ENCODE measurements around the gene VPS13A.
"Not testable (repeated sequence)": the region's sequence is repeated elsewhere in the genome, so short reads cannot be mapped to it uniquely, and the experiment has no call there.

VPS13A gene

DNA sequence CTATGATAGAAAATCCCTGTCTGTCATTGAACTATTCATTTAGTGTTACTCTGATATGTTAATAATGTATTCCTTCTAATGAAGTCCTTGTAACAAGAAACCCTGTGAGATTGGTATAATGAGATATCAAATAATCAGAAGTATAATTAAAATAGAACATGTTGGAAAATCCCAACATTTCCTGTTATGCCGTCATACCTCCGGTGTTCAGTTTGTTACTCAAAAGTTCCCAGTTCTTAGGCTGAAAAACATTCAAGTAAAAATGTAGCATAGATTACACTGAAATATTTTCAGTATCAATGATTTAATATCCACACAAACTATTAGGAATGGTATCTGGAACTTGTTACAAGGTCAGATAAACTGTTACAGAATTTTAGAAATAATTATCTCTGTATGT, 243.3 kb downstream of the VPS13A start:
- H3K27ac Mint-ChIP-seq: no peak overlapping the region
- H3K4me1 Mint-ChIP-seq: no peaks in the 10 kb centered on the region
- no peak overlapping the region for H3K4me3 Mint-ChIP-seq
- ATAC-seq: no peak
- no peak for DNase-seq
- peaks cover 0 to 5% of the 10 kb centered on the region in 2 donors for H3K9me3 Mint-ChIP-seq
- no peaks in the 10 kb centered on the region for H3K27me3 Mint-ChIP-seq

DNA sequence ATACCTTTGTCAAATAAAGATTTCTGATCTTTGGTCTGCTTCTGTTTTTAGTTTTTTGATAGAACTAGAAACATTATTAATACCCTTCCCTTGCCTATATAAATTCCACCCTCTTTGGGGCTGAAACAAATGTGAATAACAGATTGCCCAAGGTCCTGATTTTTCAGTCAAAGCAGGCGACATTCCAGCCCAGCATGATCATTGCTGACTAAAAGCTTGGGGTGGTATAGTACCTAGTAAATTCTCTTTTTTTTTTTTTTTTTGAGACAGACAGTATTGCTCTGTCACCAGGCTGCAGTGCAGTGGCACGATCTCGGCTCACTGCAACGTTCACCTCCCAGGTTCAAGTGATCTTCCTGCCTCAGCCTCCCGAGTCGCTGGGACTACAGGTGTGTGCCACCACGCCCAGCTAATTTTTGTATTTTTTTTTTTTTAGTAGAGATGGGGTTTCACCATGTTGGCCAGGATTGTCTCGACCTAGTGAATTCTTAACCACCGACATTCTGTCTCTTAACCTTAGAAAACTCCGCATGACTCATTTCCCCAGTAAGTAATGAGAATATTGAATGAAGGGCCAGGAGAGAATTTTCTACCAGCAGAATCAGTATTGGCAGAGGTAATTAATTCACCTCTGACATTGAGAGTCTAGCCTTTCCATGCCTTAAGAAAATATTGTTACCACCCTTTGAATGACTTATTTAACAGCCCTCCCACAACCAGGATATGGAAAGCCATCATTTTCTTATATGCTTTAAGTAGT, 244.4 kb downstream of the VPS13A start:
- peaks cover 0 to 5% of the 10 kb centered on the region in 2 donors for H3K9me3 Mint-ChIP-seq
- H3K4me1 Mint-ChIP-seq: no peaks in the 10 kb centered on the region
- DNase-seq (no peak), ATAC-seq (no peak)
- no peak overlapping the region for H3K27ac Mint-ChIP-seq
- H3K4me3 Mint-ChIP-seq: no peak overlapping the region
- no peaks in the 10 kb centered on the region for H3K27me3 Mint-ChIP-seq

GRCh38 chr9:77422969-77423368, 245.6 kb downstream of the VPS13A start:
- Mint-ChIP-seq H3K27ac (no peak overlapping the region), H3K9me3 (peaks cover 0 to 5% of the 10 kb centered on the region in 2 donors), H3K27me3 (no peaks in the 10 kb centered on the region), H3K4me3 (no peak overlapping the region), H3K4me1 (no peaks in the 10 kb centered on the region)
- no peak for DNase-seq
- no peak for ATAC-seq

GRCh38 chr9:77423841-77424240, 246.5 kb downstream of the VPS13A start:
- no peak overlapping the region for H3K27ac Mint-ChIP-seq
- H3K9me3 Mint-ChIP-seq: peaks cover 0 to 5% of the 10 kb centered on the region in 2 donors
- H3K4me1 Mint-ChIP-seq: no peaks in the 10 kb centered on the region
- ATAC-seq (no peak), DNase-seq (no peak)
- H3K4me3 Mint-ChIP-seq: no peak overlapping the region
- no peaks in the 10 kb centered on the region for H3K27me3 Mint-ChIP-seq

DNA sequence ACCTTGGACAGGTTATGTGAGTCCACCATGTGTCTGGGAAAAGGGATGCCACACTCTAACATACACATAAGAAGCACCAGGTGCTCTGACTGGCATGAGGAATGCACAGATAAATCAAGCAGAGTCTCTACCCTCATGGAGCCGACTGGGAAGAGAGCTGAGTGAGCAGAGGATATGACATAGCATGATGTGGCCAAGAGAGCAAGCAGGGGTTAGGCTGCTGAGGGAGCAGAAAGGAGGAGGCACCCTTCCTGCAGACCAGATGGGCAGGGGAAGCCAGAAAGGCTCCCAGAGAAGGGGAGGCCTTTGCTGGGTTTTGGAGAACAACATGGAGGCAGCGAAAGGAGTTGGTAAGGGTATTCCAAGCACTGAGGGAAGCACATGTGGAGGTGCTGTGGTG, 247.7 kb downstream of the VPS13A start:
- Mint-ChIP-seq H3K27me3 (no peaks in the 10 kb centered on the region), H3K27ac (no peak overlapping the region), H3K9me3 (peaks cover 0 to 5% of the 10 kb centered on the region in 2 donors), H3K4me1 (no peaks in the 10 kb centered on the region), H3K4me3 (no peak overlapping the region)
- ATAC-seq: no peak
- no peak for DNase-seq

GRCh38 chr9:77426712-77427111, 249.4 kb downstream of the VPS13A start:
- no peak for DNase-seq
- no peak overlapping the region for H3K27ac Mint-ChIP-seq
- no peaks in the 10 kb centered on the region for H3K4me1 Mint-ChIP-seq
- no peaks in the 10 kb centered on the region for H3K27me3 Mint-ChIP-seq
- H3K4me3 Mint-ChIP-seq: no peak overlapping the region
- no peak for ATAC-seq
- H3K9me3 Mint-ChIP-seq: peaks cover 0 to 5% of the 10 kb centered on the region in 2 donors

GRCh38 chr9:77427256-77427927, 250.1 kb downstream of the VPS13A start:
- no peak overlapping the region for H3K4me3 Mint-ChIP-seq
- no peak for DNase-seq
- peaks cover 0 to 5% of the 10 kb centered on the region in 2 donors for H3K9me3 Mint-ChIP-seq
- H3K27me3 Mint-ChIP-seq: no peaks in the 10 kb centered on the region
- H3K4me1 Mint-ChIP-seq: no peaks in the 10 kb centered on the region
- H3K27ac Mint-ChIP-seq: no peak overlapping the region
- ATAC-seq: no peak

DNA sequence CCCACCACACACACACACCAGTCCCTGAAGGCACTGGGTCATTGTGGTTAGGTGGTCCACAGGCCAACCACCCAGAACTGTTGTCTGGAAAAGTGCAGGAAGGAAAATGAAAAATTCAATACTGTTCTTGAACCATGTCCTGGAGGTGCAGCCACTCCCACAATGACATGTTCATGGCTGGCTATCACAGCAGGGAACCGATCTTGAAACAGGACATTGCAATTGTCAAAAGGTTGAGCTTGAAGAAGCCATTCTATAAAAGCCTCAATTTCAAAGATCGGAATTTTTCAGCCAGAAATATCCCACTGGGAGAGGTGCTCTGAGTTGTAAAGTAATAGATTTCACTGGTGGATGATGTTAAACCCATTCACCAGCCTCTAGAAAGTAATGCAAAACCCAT, 252.6 kb downstream of the VPS13A start:
- H3K9me3 Mint-ChIP-seq: no peaks in the 10 kb centered on the region
- ATAC-seq (no peak), DNase-seq (no peak)
- H3K4me3 Mint-ChIP-seq: no peak overlapping the region
- H3K27me3 Mint-ChIP-seq: peaks cover 9% of the 10 kb centered on the region
- H3K27ac Mint-ChIP-seq: no peak overlapping the region
- peaks cover 7% of the 10 kb centered on the region for H3K4me1 Mint-ChIP-seq

DNA sequence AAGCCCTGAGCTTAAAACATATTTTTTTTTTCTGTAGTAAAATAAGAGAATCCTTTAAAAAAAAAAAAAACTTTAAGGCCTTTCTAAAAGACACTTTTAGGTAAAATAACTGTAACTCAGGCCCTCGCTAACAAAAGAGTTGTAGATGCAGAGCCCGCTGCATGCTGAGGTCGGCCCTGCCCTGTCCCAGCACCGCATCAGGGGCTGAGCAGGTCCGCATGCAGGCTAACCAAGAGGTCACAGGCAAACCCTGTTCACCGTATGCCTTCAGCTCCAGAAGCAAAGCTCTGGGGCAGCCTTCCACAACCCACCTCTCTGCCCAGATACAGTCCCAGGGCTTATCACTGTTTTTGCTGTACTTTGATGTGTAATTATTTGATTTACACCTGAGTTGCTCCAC, 254.7 kb downstream of the VPS13A start:
- DNase-seq (no peak), ATAC-seq (no peak)
- no peak overlapping the region for H3K4me3 Mint-ChIP-seq
- peaks cover 7% of the 10 kb centered on the region for H3K4me1 Mint-ChIP-seq
- H3K27me3 Mint-ChIP-seq: peaks cover 9% of the 10 kb centered on the region
- H3K9me3 Mint-ChIP-seq: no peaks in the 10 kb centered on the region
- H3K27ac Mint-ChIP-seq: no peak overlapping the region

GRCh38 chr9:77433675-77434445, 256.5 kb downstream of the VPS13A start:
- ATAC-seq: peak; percentile 93
- peaks cover 7% of the 10 kb centered on the region for H3K4me1 Mint-ChIP-seq
- H3K4me3 Mint-ChIP-seq: no peak overlapping the region
- peaks cover 9% of the 10 kb centered on the region for H3K27me3 Mint-ChIP-seq
- peak; percentile 32 to 50 for DNase-seq
- H3K9me3 Mint-ChIP-seq: no peaks in the 10 kb centered on the region
- peak overlapping the region in 1 of 2 donors; percentile 69 for H3K27ac Mint-ChIP-seq

- Mint-ChIP-seq H3K27me3 (peaks cover 9% of the 10 kb centered on the region), H3K9me3 (no peaks in the 10 kb centered on the region), H3K4me3 (no peak overlapping the region), H3K4me1 (peaks cover 7% of the 10 kb centered on the region), H3K27ac (no peak overlapping the region)
- ATAC-seq (no peak), DNase-seq (no peak)
These were observed 257.9 kb downstream of the VPS13A start for GRCh38 chr9:77435277-77435676.

GRCh38 chr9:77435688-77436087, 258.4 kb downstream of the VPS13A start:
- ATAC-seq: no peak

GRCh38 chr9:77438653-77439052, 261.3 kb downstream of the VPS13A start:
- H3K4me3 Mint-ChIP-seq: no peak overlapping the region
- H3K9me3 Mint-ChIP-seq: no peaks in the 10 kb centered on the region
- DNase-seq (no peak), ATAC-seq (no peak)
- H3K27me3 Mint-ChIP-seq: peaks cover 7% of the 10 kb centered on the region
- peaks cover 4% of the 10 kb centered on the region for H3K4me1 Mint-ChIP-seq
- H3K27ac Mint-ChIP-seq: no peak overlapping the region

More at GRCh38 chr9:77435688-77436087, 258.4 kb downstream of the VPS13A start:
- Mint-ChIP-seq H3K27ac (no peak overlapping the region), H3K4me3 (no peak overlapping the region), H3K4me1 (peaks cover 7% of the 10 kb centered on the region), H3K9me3 (no peaks in the 10 kb centered on the region), H3K27me3 (peaks cover 9% of the 10 kb centered on the region)
- DNase-seq: no peak

DNA sequence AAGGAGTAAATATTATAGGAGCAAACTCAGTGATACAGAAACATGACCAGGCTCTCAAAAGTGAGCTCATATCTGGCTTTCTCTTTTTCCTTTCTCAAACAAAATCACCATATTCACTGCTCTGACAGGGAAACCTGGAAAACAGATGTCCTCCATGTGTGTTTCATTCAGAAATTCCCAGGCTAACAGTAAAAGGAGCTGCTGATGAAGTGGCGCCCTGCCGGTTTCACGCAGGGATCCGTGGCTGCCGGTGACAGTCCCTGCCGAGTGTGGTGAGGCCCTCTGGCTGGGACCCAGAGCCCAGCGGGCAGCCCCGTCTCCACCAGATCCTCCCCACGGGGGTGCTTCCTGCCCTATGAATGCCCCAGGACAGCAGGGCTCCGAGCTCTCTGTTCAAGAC, 262.7 kb downstream of the VPS13A start:
- no peak overlapping the region for H3K4me3 Mint-ChIP-seq
- DNase-seq (no peak), ATAC-seq (no peak)
- H3K27ac Mint-ChIP-seq: no peak overlapping the region
- H3K4me1 Mint-ChIP-seq: no peaks in the 10 kb centered on the region
- H3K9me3 Mint-ChIP-seq: no peaks in the 10 kb centered on the region
- no peaks in the 10 kb centered on the region for H3K27me3 Mint-ChIP-seq

DNA sequence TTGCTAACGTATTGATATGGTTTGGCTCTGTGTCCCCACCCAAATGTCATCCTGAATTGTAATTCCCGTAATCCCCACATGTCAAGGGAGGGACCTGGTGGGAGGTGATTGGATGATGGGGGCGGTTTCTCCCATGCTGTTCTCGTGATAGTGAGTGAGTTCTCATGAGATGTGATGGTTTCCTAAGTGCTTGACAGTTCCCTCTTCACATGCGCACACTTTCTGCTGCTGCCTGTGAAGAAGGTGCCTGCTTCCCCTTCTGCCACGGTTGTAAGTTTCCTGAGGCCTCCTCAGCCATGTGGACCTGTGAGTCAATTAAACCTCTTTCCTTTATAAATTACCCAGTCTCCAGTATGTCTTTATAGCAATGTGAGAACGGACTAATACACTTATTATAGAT, 263.8 kb downstream of the VPS13A start:
- not testable (repeated sequence) for H3K4me1 Mint-ChIP-seq

GRCh38 chr9:77442436-77442835, 265.1 kb downstream of the VPS13A start:
- Mint-ChIP-seq H3K4me1 (no peaks in the 10 kb centered on the region), H3K9me3 (peaks cover 3 to 6% of the 10 kb centered on the region in 2 donors), H3K27me3 (no peaks in the 10 kb centered on the region), H3K4me3 (no peak overlapping the region), H3K27ac (no peak overlapping the region)
- DNase-seq (no peak), ATAC-seq (no peak)

More for the DNA sequence above, 263.8 kb downstream of the VPS13A start:
- H3K4me3 Mint-ChIP-seq, H3K27me3 Mint-ChIP-seq, ATAC-seq, H3K27ac Mint-ChIP-seq, DNase-seq, H3K9me3 Mint-ChIP-seq: not testable (repeated sequence)
